ENCODE measurements around the gene MINDY4. TPM values are rescaled to one million over a fixed set of nuclear protein-coding genes. Genes with fewer than 3 reads are reported as not detected.

The MINDY4 gene
- total RNA-seq, 1 experiment from 2014 or later: 3.0 TPM

- Histone ChIP-seq H3K9me3 (ENCODE audit: low read length) (no peaks in the 10 kb centered on the region), H3K4me3 (ENCODE audit: low read length) (no peak overlapping the region), H3F3A (ENCODE audit: low read length, unreplicated experiment) (no peaks in the 10 kb centered on the region), H3K27ac (ENCODE audit: low read length) (no peak overlapping the region), H3K9ac (ENCODE audit: low read length) (no peak overlapping the region), H3K79me2 (ENCODE audit: low read length) (no peaks in the 10 kb centered on the region), H3K9me2 (replicated peaks; ENCODE audit: low read length) (no peaks in the 10 kb centered on the region), H3K27me3 (ENCODE audit: low read length) (no peaks in the 10 kb centered on the region), H2AFZ (ENCODE audit: low read length) (no peak overlapping the region), H3K36me3 (ENCODE audit: low read depth, low read length) (no peaks in the 10 kb centered on the region), H4K20me1 (ENCODE audit: low read length) (no peaks in the 10 kb centered on the region), H3K4me2 (ENCODE audit: low read length) (no peak overlapping the region), H3K4me1 (ENCODE audit: insufficient read depth, low read length) (no peaks in the 10 kb centered on the region)
- ATAC-seq: no peak
- TF ChIP-seq EZH2 (IDR thresholded peaks at IDR 0.05; ENCODE audit: low read length, unreplicated experiment) (no peak), CTCF (conservative IDR thresholded peaks at IDR 0.05; ENCODE audit: low read depth, low read length) (no peak), EZH2phosphoT487 (IDR thresholded peaks at IDR 0.05; ENCODE audit: borderline replicate concordance, low read length) (no peak)
- POLR2A ChIA-PET (ENCODE audit: unreplicated experiment): no interaction called here
- intact Hi-C loops (cut with micrococcal nuclease): no loop called here
- no peak for DNase-seq
- CTCF ChIA-PET: interaction anchor here (0.6 kb wide), 1 partner anchor 161 kb away, joined by 3 read pairs; no protein-coding TSS in a partner anchor
- no TSS peak for BruUV-seq (replicated peaks)
Observed at GRCh38 chr7:30898411-30898810, 127.2 kb downstream of the MINDY4 start.

GRCh38 chr7:30899066-30899465, 127.8 kb downstream of the MINDY4 start:
- Histone ChIP-seq H2AFZ (ENCODE audit: low read length) (no peak overlapping the region), H3K4me2 (ENCODE audit: low read length) (no peak overlapping the region), H3K9me3 (ENCODE audit: low read length) (no peaks in the 10 kb centered on the region), H3K27ac (ENCODE audit: low read length) (no peak overlapping the region), H4K20me1 (ENCODE audit: low read length) (no peaks in the 10 kb centered on the region), H3K79me2 (ENCODE audit: low read length) (no peaks in the 10 kb centered on the region), H3K36me3 (ENCODE audit: low read depth, low read length) (no peaks in the 10 kb centered on the region), H3F3A (ENCODE audit: low read length, unreplicated experiment) (no peaks in the 10 kb centered on the region), H3K4me1 (ENCODE audit: insufficient read depth, low read length) (no peaks in the 10 kb centered on the region), H3K27me3 (ENCODE audit: low read length) (no peaks in the 10 kb centered on the region), H3K9me2 (replicated peaks; ENCODE audit: low read length) (no peaks in the 10 kb centered on the region), H3K9ac (ENCODE audit: low read length) (no peak overlapping the region), H3K4me3 (ENCODE audit: low read length) (no peak overlapping the region)
- DNase-seq (no peak), ATAC-seq (no peak)
- ChIA-PET CTCF (interaction anchor here (0.6 kb wide), 1 partner anchor 160 kb away, joined by 3 read pairs; no protein-coding TSS in a partner anchor), POLR2A (ENCODE audit: unreplicated experiment) (no interaction called here)
- TF ChIP-seq EZH2phosphoT487 (IDR thresholded peaks at IDR 0.05; ENCODE audit: borderline replicate concordance, low read length) (no peak), EZH2 (IDR thresholded peaks at IDR 0.05; ENCODE audit: low read length, unreplicated experiment) (no peak), CTCF (conservative IDR thresholded peaks at IDR 0.05; ENCODE audit: low read depth, low read length) (no peak)
- no TSS peak for BruUV-seq (replicated peaks)
- intact Hi-C loops (cut with micrococcal nuclease): no loop called here

- H2AFZ ChIP-seq (ENCODE audit: low read length): no peak overlapping the region
- ATAC-seq (no peak), DNase-seq (no peak)
- no peaks in the 10 kb centered on the region for H3K36me3 ChIP-seq (ENCODE audit: low read depth, low read length)
- intact Hi-C loops (cut with micrococcal nuclease): no loop called here
- H3F3A ChIP-seq (ENCODE audit: low read length, unreplicated experiment): no peaks in the 10 kb centered on the region
- no peak overlapping the region for H3K4me2 ChIP-seq (ENCODE audit: low read length)
- no TSS peak for BruUV-seq (replicated peaks)
- no peak overlapping the region for H3K27ac ChIP-seq (ENCODE audit: low read length)
- no peaks in the 10 kb centered on the region for H3K79me2 ChIP-seq (ENCODE audit: low read length)
- H3K4me1 ChIP-seq (ENCODE audit: insufficient read depth, low read length): no peaks in the 10 kb centered on the region
- no peaks in the 10 kb centered on the region for H3K9me3 ChIP-seq (ENCODE audit: low read length)
- CTCF ChIA-PET: no interaction called here
- H3K27me3 ChIP-seq (ENCODE audit: low read length): no peaks in the 10 kb centered on the region
- H4K20me1 ChIP-seq (ENCODE audit: low read length): no peaks in the 10 kb centered on the region
- H3K9me2 ChIP-seq (replicated peaks; ENCODE audit: low read length): no peaks in the 10 kb centered on the region
- no peak for TF ChIP-seq EZH2 (IDR thresholded peaks at IDR 0.05; ENCODE audit: low read length, unreplicated experiment)
- TF ChIP-seq EZH2phosphoT487 (IDR thresholded peaks at IDR 0.05; ENCODE audit: borderline replicate concordance, low read length): no peak
- TF ChIP-seq CTCF (conservative IDR thresholded peaks at IDR 0.05; ENCODE audit: low read depth, low read length): no peak
- POLR2A ChIA-PET (ENCODE audit: unreplicated experiment): no interaction called here
- no peak overlapping the region for H3K4me3 ChIP-seq (ENCODE audit: low read length)
- no peak overlapping the region for H3K9ac ChIP-seq (ENCODE audit: low read length)
Observed at GRCh38 chr7:30899630-30900029, 128.4 kb downstream of the MINDY4 start.

Measured in PC-3 (cell line).